Measurements from ENCODE around the gene CCL16. TPM values are rescaled to one million over a fixed set of nuclear protein-coding genes. Genes with fewer than 3 reads are reported as not detected.
"Not testable (repeated sequence)": the region's sequence is repeated elsewhere in the genome, so short reads cannot be mapped to it uniquely, and the experiment has no call there.

The CCL16 gene
- polyA plus RNA-seq, 1 donor from 2014 or later: not detected

DNA sequence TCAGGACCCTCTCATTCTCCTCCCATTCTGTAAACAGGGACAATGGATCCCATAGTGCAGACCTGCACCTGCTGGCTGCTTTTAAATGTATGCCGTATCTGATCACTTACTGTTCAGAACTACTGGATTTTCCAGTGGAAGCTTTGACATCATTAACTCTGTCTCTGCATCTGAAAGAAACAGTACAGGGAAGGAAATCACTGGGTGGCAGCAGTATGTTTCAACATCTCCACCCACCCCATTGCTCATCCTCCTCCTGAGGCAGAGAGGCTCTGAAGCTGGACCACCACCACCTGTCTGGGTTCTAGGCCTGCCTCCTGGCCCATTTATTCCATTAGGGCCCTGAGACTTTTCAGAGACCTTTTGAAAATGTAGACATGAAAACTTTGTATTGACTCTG is 17.5 kb upstream of the CCL16 start:
- no peak overlapping the region for H3K4me2 ChIP-seq (ENCODE audit: low read length)
- no peaks in the 10 kb centered on the region for H3K36me3 ChIP-seq (ENCODE audit: insufficient read depth, low read length)
- H3K27me3 ChIP-seq (ENCODE audit: insufficient read depth, low read depth, low read length): no peaks in the 10 kb centered on the region
- TF ChIP-seq MXI1 (conservative IDR thresholded peaks at IDR 0.05; ENCODE audit: poor library complexity, severe bottlenecking): no peak
- no peak for TF ChIP-seq EP300 (conservative IDR thresholded peaks at IDR 0.05; ENCODE audit: poor library complexity, severe bottlenecking)
- TF ChIP-seq RAD21 (conservative IDR thresholded peaks at IDR 0.05): no peak
- no peak for TF ChIP-seq POLR2AphosphoS5 (IDR thresholded peaks at IDR 0.05)
- TF ChIP-seq EZH2 (IDR thresholded peaks at IDR 0.05; ENCODE audit: borderline replicate concordance, insufficient read depth, low read length, poor library complexity, severe bottlenecking): no peak
- TF ChIP-seq TAF1 (IDR thresholded peaks at IDR 0.05; ENCODE audit: low read depth): no peak
- no peak for TF ChIP-seq REST (IDR thresholded peaks at IDR 0.05; ENCODE audit: borderline replicate concordance)
- TF ChIP-seq SMC3 (conservative IDR thresholded peaks at IDR 0.05; ENCODE audit: poor library complexity): no peak
- no peak for TF ChIP-seq CTCF (IDR thresholded peaks at IDR 0.05; ENCODE audit: poor library complexity, severe bottlenecking)
- H3F3A ChIP-seq (ENCODE audit: insufficient read depth, low read length, poor library complexity, severe bottlenecking): no peaks in the 10 kb centered on the region
- H3K79me2 ChIP-seq (replicated peaks; ENCODE audit: insufficient read depth, low read length): no peaks in the 10 kb centered on the region
- H4K20me1 ChIP-seq (ENCODE audit: insufficient read depth): no peaks in the 10 kb centered on the region
- no peaks in the 10 kb centered on the region for H3K9me2 ChIP-seq (ENCODE audit: insufficient read depth, low read length)
- H3K4me3 ChIP-seq (ENCODE audit: low read length): no peak overlapping the region
- no peak overlapping the region for H3K9ac ChIP-seq (ENCODE audit: low read length)
- no peaks in the 10 kb centered on the region for H3K9me3 ChIP-seq (ENCODE audit: low read length)
- H3K27ac ChIP-seq (ENCODE audit: low read length): no peak overlapping the region
- no peak overlapping the region for H2AFZ ChIP-seq (ENCODE audit: low read depth, low read length)

- no peak overlapping the region for H3K4me2 ChIP-seq (ENCODE audit: low read length)
- H4K20me1 ChIP-seq (ENCODE audit: insufficient read depth): no peaks in the 10 kb centered on the region
- H3K4me3 ChIP-seq (ENCODE audit: low read length): no peak overlapping the region
- H3K79me2 ChIP-seq (replicated peaks; ENCODE audit: insufficient read depth, low read length): no peaks in the 10 kb centered on the region
- H3K9me2 ChIP-seq (ENCODE audit: insufficient read depth, low read length): no peaks in the 10 kb centered on the region
- H3K9ac ChIP-seq (ENCODE audit: low read length): no peak overlapping the region
- H2AFZ ChIP-seq (ENCODE audit: low read depth, low read length): no peak overlapping the region
- no peak overlapping the region for H3K27ac ChIP-seq (ENCODE audit: low read length)
- H3F3A ChIP-seq (ENCODE audit: insufficient read depth, low read length, poor library complexity, severe bottlenecking): no peaks in the 10 kb centered on the region
- H3K27me3 ChIP-seq (ENCODE audit: insufficient read depth, low read depth, low read length): no peaks in the 10 kb centered on the region
- H3K36me3 ChIP-seq (ENCODE audit: insufficient read depth, low read length): no peaks in the 10 kb centered on the region
- no peak for TF ChIP-seq SMC3 (conservative IDR thresholded peaks at IDR 0.05; ENCODE audit: poor library complexity)
- TF ChIP-seq REST (IDR thresholded peaks at IDR 0.05; ENCODE audit: borderline replicate concordance): no peak
- no peak for TF ChIP-seq TAF1 (IDR thresholded peaks at IDR 0.05; ENCODE audit: low read depth)
- TF ChIP-seq POLR2AphosphoS5 (IDR thresholded peaks at IDR 0.05): no peak
- no peak for TF ChIP-seq MXI1 (conservative IDR thresholded peaks at IDR 0.05; ENCODE audit: poor library complexity, severe bottlenecking)
- no peak for TF ChIP-seq RAD21 (conservative IDR thresholded peaks at IDR 0.05)
- H3K9me3 ChIP-seq (ENCODE audit: low read length): no peaks in the 10 kb centered on the region
Observed at GRCh38 chr17:35998018-35998545, 16.8 kb upstream of the CCL16 start.

- H3K27ac ChIP-seq (ENCODE audit: low read length): not testable (repeated sequence)
Observed at GRCh38 chr17:35995346-35995745, 14.0 kb upstream of the CCL16 start.

More at GRCh38 chr17:35995346-35995745, 14.0 kb upstream of the CCL16 start:
- not testable (repeated sequence) for H3K79me2 ChIP-seq (replicated peaks; ENCODE audit: insufficient read depth, low read length); H3K9me2 ChIP-seq (ENCODE audit: insufficient read depth, low read length); H3K27me3 ChIP-seq (ENCODE audit: insufficient read depth, low read depth, low read length); H3F3A ChIP-seq (ENCODE audit: insufficient read depth, low read length, poor library complexity, severe bottlenecking); H3K9ac ChIP-seq (ENCODE audit: low read length); H3K4me3 ChIP-seq (ENCODE audit: low read length); H3K4me2 ChIP-seq (ENCODE audit: low read length); H3K36me3 ChIP-seq (ENCODE audit: insufficient read depth, low read length); H2AFZ ChIP-seq (ENCODE audit: low read depth, low read length); H3K9me3 ChIP-seq (ENCODE audit: low read length); H4K20me1 ChIP-seq (ENCODE audit: insufficient read depth)
